Ishikawa (cell line): Measurements from ENCODE around the gene RNH1.

Source experiments
- CREB1 ChIP-seq: IDR thresholded peaks from 2 replicates; pipeline ENCODE4 v1.6.1; 2012; ENCODE audit warnings: low read depth
- EGR1 ChIP-seq: IDR thresholded peaks from 2 replicates; pipeline ENCODE4 v1.6.1; 2012
- EP300 ChIP-seq: IDR thresholded peaks from 2 replicates; pipeline ENCODE4 v1.6.1; 2012; ENCODE audit warnings: borderline replicate concordance
- MAX ChIP-seq: IDR thresholded peaks from 2 replicates; pipeline ENCODE4 v1.6.1; 2012
- TAF1 ChIP-seq: IDR thresholded peaks from 2 replicates; pipeline ENCODE4 v1.6.1; 2012; ENCODE audit warnings: low read depth, mild to moderate bottlenecking
- TCF12 ChIP-seq: IDR thresholded peaks from 2 replicates; pipeline ENCODE4 v1.6.1; 2012; ENCODE audit warnings: low read depth
- TEAD4 ChIP-seq: IDR thresholded peaks from 2 replicates; pipeline ENCODE4 v1.6.1; 2012
- YY1 ChIP-seq: IDR thresholded peaks from 2 replicates; pipeline ENCODE4 v1.6.1; 2012; ENCODE audit warnings: low read depth

GRCh38 chr11:539971-540481, 33.0 kb upstream of the RNH1 start:
- no peak for TF ChIP-seq TAF1
- no peak for TF ChIP-seq EP300
- no peak for TF ChIP-seq YY1
- no peak for TF ChIP-seq TCF12
- TF ChIP-seq EGR1, result no peak
- no peak for TF ChIP-seq MAX
- TF ChIP-seq CREB1, result no peak
- no peak for TF ChIP-seq TEAD4
